Stimulated activated CD4-positive, alpha-beta T cell treated with anti-CD3 and anti-CD28 coated beads, Interleukin-4, amount 100 ng/mL, for 1 hour (primary cell): ENCODE measurements around the gene NFYA.

ENCODE experiments used
- DNase-seq: peaks from one replicate; pipeline ENCODE4 v3.0.0-alpha.2; 2020

NFYA gene

DNA sequence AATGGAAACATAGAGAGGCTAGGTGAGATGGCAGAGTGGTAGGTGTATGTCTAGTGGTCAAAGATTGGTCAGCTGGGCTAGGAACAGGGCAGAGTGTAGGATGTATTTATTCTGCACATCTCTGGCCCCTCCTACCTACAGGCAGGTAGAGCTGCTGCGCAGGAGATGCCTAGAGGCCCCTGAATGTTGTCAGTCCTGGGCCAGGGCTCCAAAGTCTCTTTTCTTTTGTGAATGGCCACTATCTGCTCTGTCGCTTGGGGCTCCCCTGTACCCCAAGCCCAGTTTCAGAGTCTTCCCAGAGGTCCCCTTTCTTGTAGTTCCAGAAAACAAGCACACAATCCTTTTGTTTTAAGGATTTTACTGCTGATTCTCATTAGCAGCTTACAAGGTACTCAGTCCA lies 25.5 kb upstream of the NFYA start:
- DNase-seq, result no peak

DNA sequence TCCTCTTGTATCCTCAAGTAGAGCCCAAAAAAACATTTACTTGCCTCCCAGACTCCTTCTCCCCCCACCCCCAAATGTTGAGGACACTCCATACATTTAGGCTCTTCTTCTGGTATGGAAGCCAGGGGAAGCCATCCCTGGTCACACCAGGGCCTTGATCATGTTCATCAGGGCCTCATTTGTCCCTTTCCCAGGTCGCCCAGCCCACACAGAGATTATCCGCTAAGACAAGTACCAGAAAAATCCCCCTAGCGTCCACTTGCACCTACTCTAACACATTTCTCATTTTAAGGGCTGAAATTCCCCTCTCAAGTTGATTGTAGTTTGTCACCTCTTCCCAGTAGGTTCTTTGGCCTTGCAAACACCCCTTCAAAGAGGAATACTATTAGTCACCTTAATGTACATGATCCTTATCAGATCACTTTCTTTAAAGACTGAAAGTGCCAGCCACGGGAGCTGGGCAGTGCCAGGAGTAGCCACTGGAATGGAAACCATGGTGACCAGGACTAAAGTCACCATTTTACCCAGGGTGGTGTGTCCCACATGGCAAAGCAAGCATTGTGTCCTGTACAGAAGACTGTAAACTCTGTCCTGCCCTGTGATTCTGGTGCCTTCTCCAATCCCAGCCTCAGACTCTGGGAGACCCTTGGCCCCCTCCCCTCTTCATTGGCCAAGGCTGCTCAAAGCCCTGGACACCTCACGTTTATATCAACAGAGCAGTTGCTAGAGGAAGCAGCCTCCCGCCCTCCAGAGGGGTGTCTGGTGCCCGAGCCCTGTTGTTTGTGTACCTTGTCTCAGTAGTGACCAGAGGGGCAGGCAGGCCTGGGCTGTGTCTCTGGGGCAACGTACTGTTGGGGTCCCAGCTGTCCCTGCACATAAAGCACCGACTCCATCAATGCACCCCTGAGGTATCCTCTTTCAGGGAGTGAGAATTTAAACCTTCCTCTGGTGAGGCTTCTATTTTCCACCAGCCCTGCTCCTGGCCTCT lies 24.7 kb upstream of the NFYA start:
- no peak for DNase-seq

DNA sequence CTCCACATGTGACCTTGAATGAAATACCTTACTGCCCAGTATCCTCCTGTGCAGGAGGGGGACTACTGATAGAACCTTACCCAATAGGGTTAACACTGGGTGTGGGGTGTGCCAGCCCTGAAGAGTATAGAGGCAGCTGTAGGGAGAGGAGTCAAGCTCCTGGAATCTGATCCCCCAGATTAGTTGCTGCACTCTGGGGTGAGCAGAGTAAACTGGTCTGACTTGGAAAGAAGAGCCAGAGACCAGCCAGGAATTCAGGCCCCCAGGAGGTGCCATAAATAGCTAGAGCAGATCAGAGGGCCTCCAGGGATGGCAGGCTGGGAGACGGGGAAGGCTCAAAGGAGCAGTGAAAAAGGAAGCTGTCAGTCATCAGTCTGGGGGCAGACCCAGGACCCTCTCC lies 23.3 kb upstream of the NFYA start:
- no peak for DNase-seq

DNA sequence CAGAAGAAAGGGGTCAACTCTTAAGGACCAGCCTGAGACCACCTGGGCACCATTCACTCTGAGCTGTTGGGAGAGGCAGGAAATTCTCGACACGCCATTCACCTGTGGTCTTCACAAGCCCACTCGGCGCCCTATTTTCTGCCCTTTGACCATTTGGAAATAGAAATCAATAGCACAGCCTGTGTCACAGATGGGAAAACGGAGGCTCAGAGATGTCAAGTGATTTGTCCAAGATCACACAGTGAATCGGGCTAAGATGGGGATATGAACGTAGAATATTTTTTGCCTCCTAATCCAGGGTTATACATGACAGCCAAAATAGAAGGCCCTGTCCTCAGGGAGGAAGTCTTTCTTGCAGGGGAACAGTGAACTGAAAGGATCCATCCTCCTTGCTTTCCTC lies 22.8 kb upstream of the NFYA start:
- DNase-seq, result no peak

DNA sequence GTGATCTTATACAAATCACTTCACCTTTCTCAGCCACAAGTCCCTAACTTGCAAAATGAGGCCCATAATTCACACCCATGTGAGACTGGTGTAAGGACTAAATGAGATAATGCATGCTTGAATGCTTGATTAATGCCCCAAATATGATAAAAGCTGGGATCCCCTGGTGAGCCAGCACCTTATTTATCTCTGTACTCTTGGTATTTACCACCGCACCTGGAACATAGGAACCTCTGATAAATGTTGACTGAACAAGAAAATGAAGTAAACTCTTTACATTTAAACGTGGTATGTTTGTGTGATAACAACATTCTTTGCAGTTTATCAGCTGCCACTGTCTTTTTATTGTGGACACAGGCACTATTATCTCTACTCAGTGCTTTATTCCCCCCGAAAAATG lies 22.2 kb upstream of the NFYA start:
- no peak for DNase-seq

DNA sequence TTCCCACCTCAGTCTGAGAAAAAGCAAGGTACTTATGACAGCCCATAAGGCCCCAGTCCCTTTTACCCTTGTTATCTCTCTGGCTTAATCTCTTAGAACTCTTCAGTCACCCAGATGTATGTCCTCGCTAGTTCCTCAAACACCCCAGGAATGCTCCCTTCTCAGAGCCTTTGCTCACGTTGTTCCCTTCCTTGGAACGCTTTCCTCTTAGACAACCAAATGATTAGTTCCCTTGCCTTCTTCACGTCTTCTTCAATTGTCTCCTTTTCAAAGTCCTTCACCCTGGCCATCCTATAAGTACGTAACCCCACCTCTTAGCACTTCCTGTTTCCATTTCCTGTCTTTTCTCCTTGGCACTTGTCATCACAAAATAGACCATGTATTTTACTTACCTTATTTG lies 20.9 kb upstream of the NFYA start:
- DNase-seq, result no peak

DNA sequence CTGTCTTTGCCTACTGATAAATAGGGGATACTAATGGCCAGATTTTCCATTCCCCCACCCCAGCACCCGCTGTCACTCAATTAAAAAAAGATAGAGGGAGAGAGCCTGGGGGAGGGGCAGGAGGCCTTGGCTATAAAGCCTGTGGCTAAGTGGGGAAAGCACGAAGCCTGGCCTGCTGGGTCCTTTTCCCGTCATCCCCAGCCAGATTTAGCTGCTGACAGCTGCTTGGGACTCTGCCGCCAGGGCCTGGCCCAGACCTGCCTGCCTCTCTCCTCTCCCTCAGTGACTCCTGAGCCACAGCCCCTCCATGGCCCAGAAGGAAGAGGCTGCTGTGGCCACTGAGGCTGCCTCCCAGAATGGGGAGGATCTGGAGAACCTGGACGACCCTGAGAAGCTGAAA lies 19.7 kb upstream of the NFYA start, which contains the start of gene APOBEC2:
Gene APOBEC2 (plus strand): TSS at position 162 of the 400 bp plus-strand sequence. CDS start 146 bp downstream, at position 308.
- no peak for DNase-seq

DNA sequence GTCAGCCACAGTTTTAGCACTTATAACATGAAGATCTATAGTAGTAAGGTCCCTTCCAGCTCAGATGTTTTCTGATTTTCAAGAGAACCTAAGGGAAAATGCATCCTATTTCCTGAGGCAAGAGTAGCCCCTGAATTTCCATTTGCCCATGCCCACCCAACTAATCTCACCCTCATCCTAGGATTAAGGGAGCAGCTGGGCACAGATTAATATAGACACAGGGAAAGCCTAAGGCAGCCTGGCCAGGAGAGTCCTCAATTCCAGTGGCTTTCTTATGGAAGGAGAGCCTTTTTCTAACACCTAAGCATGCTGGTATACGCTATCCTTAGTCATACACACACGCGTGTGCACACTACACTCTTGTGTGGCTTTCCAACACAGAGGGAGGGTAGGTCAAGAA lies 18.3 kb upstream of the NFYA start:
- DNase-seq, result no peak

DNA sequence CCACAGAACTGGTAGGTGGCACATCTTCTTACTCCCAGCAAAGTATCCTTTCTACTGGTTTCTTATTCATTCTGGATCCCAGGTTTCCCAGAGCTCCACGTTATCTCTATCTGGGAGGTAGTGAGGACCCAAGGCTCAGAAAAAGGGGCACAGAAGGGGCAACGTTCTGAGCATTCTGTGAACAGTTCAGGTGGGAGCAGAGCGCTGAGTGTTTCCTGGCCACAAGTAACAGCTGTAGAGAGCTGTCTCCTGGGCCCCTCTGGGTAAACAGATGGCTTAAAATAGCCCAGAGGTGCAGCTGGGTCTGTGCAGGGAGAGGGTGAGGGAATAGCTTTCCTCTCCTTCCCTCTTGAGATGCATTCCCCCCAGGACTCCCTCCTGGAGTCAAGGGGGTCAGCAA lies 17.6 kb upstream of the NFYA start:
- no peak for DNase-seq

DNA sequence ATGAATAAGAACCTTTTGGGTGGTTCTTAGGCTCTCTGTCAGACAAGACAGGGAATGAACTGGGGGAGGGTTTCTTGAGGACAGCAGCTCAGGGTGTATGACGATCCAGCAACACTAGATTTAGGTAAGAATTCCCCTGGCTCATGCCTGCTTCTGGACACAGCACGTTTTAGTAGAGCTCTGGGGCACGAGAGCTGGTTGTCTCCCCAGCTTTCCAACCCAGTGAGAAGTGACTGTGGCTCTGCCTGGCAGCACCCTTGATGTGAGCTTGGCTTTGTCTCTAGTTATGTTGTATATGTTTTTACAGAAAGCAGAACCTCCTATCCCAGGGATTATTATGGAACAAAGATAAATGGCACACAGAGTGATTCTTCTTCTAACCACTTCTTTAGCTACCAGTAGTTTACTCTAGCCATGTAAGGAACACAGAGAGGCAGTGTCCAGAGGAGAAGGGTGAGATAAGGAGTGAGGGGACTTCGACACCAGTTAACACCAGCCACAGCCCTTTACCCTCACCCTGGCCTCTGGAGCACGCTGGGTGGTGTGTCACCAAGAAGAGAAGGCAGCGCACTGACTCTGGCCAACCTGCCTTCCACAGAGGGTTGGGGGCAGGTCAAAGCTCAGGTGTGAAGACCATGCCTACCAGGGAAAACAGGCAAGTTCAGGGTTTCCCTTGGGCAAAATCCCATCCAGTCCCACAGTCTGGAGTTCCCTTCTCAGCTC lies 15.8 kb upstream of the NFYA start:
- DNase-seq, result no peak

DNA sequence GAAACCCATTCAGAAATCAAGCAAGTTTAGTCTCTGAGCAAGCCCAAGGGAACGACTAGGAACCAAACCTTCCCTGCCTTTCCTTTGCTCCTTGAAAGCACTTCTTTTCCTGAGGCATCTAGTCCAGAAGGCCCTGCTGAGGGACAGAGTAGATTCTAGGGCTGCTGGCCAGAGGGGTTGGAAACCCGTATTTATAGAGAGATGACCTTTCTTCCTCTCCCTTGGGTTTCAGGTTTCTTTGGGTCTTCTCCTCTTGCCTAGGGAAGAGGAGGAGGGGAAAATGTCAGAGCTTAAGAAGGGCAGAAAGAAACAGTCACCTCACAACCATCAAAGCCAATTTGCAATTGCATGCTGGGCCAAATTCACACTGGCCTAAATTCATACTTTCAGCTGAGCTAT lies 14.0 kb upstream of the NFYA start:
- no peak for DNase-seq

DNA sequence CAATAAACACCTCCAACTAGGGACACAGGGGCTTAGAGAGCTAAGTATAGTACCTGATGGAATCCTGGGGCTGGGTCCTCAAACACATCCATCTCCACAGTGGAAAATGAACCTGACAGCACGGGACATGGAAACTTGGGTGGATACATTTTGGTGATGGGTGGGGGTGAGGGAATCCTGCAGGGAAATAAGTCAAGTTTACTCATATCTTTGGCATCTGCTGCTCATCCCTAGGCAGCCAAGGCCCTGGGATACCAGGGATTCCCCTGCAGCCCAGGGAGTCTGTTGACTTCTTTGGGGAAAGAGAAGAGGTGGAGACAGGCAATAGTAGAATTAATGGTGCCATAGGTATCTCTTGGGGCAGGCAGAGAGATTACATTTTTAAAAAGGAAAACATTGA lies 13.2 kb upstream of the NFYA start:
- no peak for DNase-seq

DNA sequence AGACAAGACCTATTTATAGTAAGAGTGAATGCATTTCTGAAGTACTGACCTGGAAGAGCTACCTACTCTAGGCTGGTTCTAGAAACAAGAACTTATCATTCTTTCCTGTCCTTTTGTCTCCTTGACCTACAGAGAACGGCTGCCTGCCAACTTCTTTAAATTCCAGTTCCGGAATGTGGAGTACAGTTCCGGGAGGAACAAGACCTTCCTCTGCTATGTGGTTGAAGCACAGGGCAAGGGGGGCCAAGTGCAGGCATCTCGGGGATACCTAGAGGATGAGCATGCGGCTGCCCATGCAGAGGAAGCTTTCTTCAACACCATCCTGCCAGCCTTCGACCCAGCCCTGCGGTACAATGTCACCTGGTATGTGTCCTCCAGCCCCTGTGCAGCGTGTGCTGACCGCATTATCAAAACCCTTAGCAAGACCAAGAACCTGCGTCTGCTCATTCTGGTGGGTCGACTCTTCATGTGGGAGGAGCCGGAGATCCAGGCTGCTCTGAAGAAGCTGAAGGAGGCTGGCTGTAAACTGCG lies 11.5 kb upstream of the NFYA start:
- no peak for DNase-seq

DNA sequence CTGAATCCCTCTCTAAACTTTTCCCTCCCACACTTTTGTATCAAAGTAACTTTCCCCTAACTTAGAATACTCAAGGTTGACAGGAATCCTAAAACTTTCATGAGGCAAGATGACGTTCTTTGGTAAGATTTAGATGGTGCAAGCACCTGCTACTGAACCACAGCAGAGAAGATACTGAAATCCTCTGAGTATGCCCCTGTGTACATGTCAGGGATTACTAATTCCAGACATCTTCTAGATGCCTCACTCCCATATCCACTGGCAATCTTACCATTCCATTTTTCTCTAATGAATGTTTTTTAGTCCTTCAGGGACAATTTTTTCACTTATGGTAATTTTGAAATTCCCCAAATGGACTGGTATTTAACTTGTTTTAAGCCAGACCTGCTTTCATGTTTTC lies 10.7 kb upstream of the NFYA start:
- no peak for DNase-seq

DNA sequence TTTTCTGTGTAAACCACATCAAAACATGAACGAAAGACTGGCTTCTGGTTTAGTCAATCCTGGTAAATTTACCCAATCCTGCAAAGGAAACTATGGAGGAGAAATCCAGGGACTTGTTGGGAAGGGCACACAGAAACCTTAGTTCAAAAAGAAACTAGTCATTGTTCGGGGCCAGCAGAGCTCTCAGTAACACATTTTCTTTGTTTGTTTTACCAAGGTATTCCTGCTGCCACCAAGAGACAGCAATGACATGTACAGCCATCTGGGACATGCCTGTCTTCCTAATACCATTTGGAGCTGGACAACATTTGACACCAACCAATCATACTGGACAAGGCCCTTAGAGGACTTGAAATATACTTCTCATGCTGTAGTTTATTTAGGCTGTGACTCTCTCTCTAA lies 8.9 kb upstream of the NFYA start:
- DNase-seq, result no peak

DNA sequence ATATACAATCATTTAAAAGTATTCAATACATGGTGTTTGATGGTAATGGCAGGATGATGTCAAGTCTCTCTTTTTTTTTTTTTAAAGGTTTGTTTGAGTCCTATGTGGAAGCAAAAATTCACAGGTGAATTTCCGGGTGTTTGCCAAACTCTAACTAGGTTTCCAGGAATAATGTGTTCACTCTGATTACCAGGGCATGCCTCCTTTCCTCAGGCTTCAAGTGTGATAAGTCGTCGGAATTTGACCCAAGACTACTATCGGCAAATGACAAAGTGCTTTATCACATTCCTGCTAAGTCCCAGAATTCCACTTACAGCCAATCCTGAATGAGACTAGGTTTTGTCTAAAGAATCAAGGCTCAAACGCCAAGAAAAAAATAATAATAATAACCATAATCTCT lies 7.9 kb upstream of the NFYA start:
- no peak for DNase-seq

DNA sequence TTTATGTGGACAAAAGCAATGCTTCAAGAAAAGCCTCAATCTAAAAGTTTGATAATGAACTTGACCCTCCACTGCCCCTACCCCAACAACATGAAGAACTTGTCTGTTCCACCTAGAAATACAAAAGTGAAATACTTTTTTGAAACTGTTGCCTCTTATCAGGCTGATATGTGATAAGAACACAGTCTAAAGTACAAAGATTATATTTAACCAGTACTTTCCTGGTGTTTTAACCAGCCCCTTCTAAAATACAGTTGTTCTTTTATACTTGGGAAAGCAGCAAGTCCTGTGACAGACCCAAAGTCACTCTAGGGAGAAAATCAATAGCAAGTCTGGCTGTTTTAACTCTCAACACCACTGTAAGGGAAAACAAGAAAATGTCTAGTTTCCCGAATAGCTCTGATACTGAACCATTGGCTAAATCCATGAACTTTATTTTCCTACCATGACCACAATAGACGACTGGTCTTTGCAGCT lies 7.2 kb upstream of the NFYA start:
- no peak for DNase-seq

DNA sequence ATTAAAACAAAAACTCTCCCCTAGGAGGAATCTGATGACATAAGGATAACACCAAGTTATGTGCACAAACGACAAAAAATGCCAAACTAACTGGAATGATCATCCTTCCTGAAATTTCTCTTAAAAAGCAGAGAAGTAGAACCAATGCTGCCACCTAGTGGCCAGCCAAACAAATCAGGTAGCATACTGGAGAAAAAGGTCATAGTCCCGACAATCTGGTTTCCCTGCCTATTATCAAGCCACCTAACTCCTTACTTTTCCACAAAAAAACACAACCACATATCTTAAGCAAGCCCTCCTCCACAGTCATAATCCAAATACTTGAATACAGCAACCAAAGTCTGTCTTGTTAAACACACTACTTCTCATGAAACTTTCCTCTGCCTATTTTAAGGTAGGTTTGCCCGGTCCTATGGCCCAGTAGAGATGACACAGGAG lies 5.9 kb upstream of the NFYA start:
- peak; percentile 64 for DNase-seq

DNA sequence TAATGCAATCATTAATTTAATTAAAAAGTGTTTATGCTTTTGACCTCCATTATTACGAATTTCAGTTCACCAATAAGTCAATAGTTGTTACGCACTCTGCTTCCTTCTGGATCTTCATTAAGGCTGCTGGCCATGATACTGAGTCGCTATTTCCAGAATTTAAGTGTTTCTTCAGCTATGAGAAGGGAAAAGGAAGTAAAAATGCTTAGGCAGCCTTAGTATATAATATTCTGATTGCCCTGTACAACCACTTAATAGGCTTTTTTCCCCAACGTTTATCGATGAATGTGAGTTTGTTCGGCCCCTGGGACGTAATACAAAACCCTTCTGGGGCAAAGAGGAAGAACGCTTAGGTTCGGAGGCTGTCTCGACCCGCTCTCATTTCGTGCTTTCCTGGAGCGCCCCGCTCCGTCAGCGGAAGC lies 1.3 kb upstream of the NFYA start:
- DNase-seq, result no peak

DNA sequence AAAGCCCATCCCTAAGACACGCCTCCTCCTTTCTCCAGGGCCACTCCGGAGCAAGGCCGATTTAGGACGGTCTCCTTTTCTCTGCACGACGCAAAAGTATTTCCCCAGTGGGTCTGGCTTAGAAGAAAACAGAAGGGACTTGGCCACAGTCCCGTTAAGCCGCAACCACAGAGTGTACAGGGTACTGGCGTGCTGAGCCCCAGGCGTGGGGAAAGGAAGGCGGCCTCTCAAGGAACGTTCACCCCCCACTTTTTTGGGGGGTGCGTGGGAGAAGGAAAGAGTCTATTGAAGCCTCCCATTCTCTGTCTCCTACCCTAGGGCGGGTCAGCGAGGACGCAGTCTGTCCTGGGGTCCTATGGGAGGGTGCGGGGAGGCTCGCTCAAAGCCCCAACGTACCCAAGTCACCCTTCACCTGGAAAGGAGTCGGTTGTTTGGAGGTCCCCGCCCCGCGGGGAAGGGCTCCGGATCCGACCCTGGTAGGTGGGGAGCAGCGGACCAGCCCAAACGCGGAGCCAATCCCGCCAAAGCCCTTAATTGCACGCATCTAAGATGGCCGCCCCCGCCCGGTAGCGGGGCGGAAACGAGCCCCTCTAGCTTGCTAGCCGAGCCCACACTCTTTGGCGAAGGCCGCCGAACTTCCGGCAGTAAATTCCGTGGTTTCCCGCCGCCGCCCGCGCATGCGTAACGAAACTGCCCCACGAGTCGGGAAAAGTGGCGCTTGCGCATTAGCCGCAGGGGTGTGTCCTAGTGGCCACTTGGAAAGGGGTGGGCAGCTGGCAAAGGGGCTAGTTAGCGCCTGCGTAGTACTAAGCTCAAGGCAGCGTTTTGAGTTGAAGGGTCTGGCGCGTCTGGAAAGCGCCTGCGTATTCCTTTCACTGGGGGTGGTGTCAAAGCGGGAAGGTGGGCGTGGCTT lies 595 bp upstream of the NFYA start, which contains the start of gene OARD1:
Gene OARD1 (minus strand): TSS at position 434 of the 913 bp plus-strand sequence. CDS start 722 bp downstream, outside the sequence.
- DNase-seq, result peak; percentile 100

DNA sequence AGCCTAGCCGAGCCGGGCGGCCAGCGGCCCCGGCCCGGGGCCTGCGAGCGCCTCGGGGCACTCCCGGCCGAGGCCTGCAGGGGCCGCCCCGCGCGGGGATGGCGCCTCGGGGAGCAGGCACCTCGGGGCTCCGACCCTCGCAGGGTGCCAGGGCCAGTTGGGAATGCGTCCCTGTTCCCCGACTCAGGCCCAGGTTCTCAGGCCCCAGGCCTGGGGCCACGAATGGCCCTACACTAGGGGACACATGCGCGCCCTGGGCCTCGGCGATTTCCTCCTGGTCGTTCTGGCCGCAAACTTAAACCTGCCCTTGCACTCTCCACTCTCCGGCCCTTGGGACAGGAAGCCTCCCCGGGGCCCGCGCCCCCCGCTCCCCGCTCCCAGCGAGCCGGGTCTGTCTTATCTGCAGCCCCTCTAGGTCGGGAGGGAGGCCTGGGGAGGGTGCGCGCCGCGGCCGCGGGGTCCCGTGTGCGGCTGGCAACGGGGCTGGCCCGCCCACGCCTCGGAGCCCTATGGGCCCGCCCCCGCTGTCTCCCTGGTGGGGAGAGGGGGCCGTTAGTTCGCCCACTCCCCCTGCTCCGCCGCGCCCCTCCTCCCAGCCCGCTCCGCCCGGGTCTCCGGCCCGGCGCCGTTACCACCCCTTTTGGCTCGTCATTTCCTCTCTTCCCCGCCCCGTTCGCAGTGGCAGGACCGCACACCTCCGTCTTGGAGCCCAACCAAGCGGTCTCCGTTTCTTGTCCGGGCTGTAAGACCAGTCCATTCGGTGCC lies 611 bp downstream of the NFYA start:
- peak; percentile 77 for DNase-seq
